Effector memory CD8-positive, alpha-beta T cell (primary cell): Measurements from ENCODE around the gene TMEM154.
"Not testable (repeated sequence)": the region's sequence is repeated elsewhere in the genome, so short reads cannot be mapped to it uniquely, and the experiment has no call there.

Source experiments
- ATAC-seq: fragments of 150-1000 bp; cut with Tn5 transposase; replicated peaks from 2 replicates; pipeline ENCODE4 v1.10.0; 2021; ENCODE audit warnings: mild to moderate bottlenecking, moderate library complexity
- DNase-seq, 3 experiments: peaks; one replicate each; pipeline ENCODE4 v3.0.0; 2021
- H3K27ac Mint-ChIP-seq, 2 donors: one replicate each; pipeline ENCODE4 v1.8.0; 2022; ENCODE audit warnings: mild to moderate bottlenecking in 2 of 2, mixed read lengths in 2 of 2, moderate library complexity in 2 of 2
- H3K27me3 Mint-ChIP-seq, 2 donors: one replicate each; pipeline ENCODE4 v1.8.0; 2022; ENCODE audit warnings: mixed read lengths in 2 of 2
- H3K36me3 Mint-ChIP-seq: one replicate; pipeline ENCODE4 v1.8.0; 2022; ENCODE audit warnings: mild to moderate bottlenecking, moderate library complexity, mixed read lengths; ENCODE audit not compliant: insufficient read depth
- H3K4me1 Mint-ChIP-seq, 2 donors: one replicate each; pipeline ENCODE4 v1.8.0; 2022; ENCODE audit warnings: low read depth in 2 of 2, mixed read lengths in 2 of 2
- H3K4me3 Mint-ChIP-seq, 2 donors: one replicate each; pipeline ENCODE4 v1.8.0; 2022; ENCODE audit warnings: mild to moderate bottlenecking in 2 of 2, mixed read lengths in 2 of 2, moderate library complexity in 2 of 2
- H3K9me3 Mint-ChIP-seq, 2 donors: one replicate each; pipeline ENCODE4 v1.8.0; 2022; ENCODE audit warnings: mixed read lengths in 2 of 2

TMEM154 gene

GRCh38 chr4:152672206-152673092, 7.3 kb downstream of the TMEM154 start:
- no peak for ATAC-seq
- no peak for DNase-seq
- H3K27ac Mint-ChIP-seq: peak overlapping the region in 1 of 2 donors; percentile 8
- H3K4me3 Mint-ChIP-seq: no peak overlapping the region
- H3K9me3 Mint-ChIP-seq: no peaks in the 10 kb centered on the region
- H3K36me3 Mint-ChIP-seq: peaks cover 11% of the 10 kb centered on the region
- H3K4me1 Mint-ChIP-seq: peaks cover 14 to 27% of the 10 kb centered on the region in 2 donors
- H3K27me3 Mint-ChIP-seq: no peaks in the 10 kb centered on the region

GRCh38 chr4:152668338-152668964, 11.3 kb downstream of the TMEM154 start:
- peaks cover 0 to 17% of the 10 kb centered on the region in 2 donors for H3K4me1 Mint-ChIP-seq
- ATAC-seq (no peak), DNase-seq (no peak)
- no peak overlapping the region for H3K4me3 Mint-ChIP-seq
- peaks cover 3% of the 10 kb centered on the region for H3K36me3 Mint-ChIP-seq
- H3K9me3 Mint-ChIP-seq: no peaks in the 10 kb centered on the region
- no peaks in the 10 kb centered on the region for H3K27me3 Mint-ChIP-seq
- peak overlapping the region in 1 of 2 donors; percentile 9 for H3K27ac Mint-ChIP-seq

- no peak overlapping the region for H3K4me3 Mint-ChIP-seq
- no peaks in the 10 kb centered on the region for H3K9me3 Mint-ChIP-seq
- H3K4me1 Mint-ChIP-seq: peaks cover 0 to 23% of the 10 kb centered on the region in 2 donors
- H3K27ac Mint-ChIP-seq: peak overlapping the region in 1 of 2 donors; percentile 9
- no peaks in the 10 kb centered on the region for H3K27me3 Mint-ChIP-seq
- no peak for DNase-seq
- peaks cover 3% of the 10 kb centered on the region for H3K36me3 Mint-ChIP-seq
- no peak for ATAC-seq
These were observed 12.0 kb downstream of the TMEM154 start for GRCh38 chr4:152667781-152668180.

GRCh38 chr4:152666946-152667345, 12.9 kb downstream of the TMEM154 start:
- Mint-ChIP-seq H3K9me3 (no peaks in the 10 kb centered on the region), H3K36me3 (peaks cover 3% of the 10 kb centered on the region), H3K4me3 (no peak overlapping the region), H3K4me1 (peaks cover 4 to 26% of the 10 kb centered on the region in 2 donors), H3K27ac (no peak overlapping the region), H3K27me3 (no peaks in the 10 kb centered on the region)
- no peak for DNase-seq
- ATAC-seq: no peak

- Mint-ChIP-seq H3K9me3 (no peaks in the 10 kb centered on the region), H3K36me3 (no peaks in the 10 kb centered on the region), H3K4me3 (no peak overlapping the region), H3K27me3 (no peaks in the 10 kb centered on the region), H3K27ac (no peak overlapping the region), H3K4me1 (peaks cover 15 to 30% of the 10 kb centered on the region in 2 donors)
- DNase-seq: no peak
- no peak for ATAC-seq
These were observed 14.0 kb downstream of the TMEM154 start for GRCh38 chr4:152665691-152666395.

- H3K4me1 Mint-ChIP-seq: peaks cover 17 to 30% of the 10 kb centered on the region in 2 donors
- not testable (repeated sequence) for ATAC-seq, H3K36me3 Mint-ChIP-seq, H3K9me3 Mint-ChIP-seq, H3K27me3 Mint-ChIP-seq, DNase-seq
- H3K27ac Mint-ChIP-seq: peak overlapping the region in 1 of 2 donors; percentile 87
- H3K4me3 Mint-ChIP-seq: peak overlapping the region in 1 of 2 donors; percentile 1
These were observed 15.8 kb downstream of the TMEM154 start for GRCh38 chr4:152664067-152664378.

GRCh38 chr4:152663203-152664066, 16.4 kb downstream of the TMEM154 start:
- no peaks in the 10 kb centered on the region for H3K27me3 Mint-ChIP-seq
- H3K9me3 Mint-ChIP-seq: peaks cover 0 to 1% of the 10 kb centered on the region in 2 donors
- peak overlapping the region in 1 of 2 donors; percentile 87 for H3K27ac Mint-ChIP-seq
- H3K4me1 Mint-ChIP-seq: peaks cover 17 to 30% of the 10 kb centered on the region in 2 donors
- peak overlapping the region in 1 of 2 donors; percentile 1 for H3K4me3 Mint-ChIP-seq
- ATAC-seq (peak; percentile 67), DNase-seq (no peak)
- no peaks in the 10 kb centered on the region for H3K36me3 Mint-ChIP-seq

- DNase-seq: no peak
- no peak for ATAC-seq
- Mint-ChIP-seq H3K27ac (peak overlapping the region; percentile 49 to 87), H3K9me3 (peaks cover 7 to 14% of the 10 kb centered on the region in 2 donors), H3K36me3 (no peaks in the 10 kb centered on the region), H3K4me1 (peaks cover 17 to 30% of the 10 kb centered on the region in 2 donors), H3K27me3 (no peaks in the 10 kb centered on the region), H3K4me3 (peak overlapping the region in 1 of 2 donors; percentile 9)
These were observed 18.1 kb downstream of the TMEM154 start for GRCh38 chr4:152661649-152662048.

- peaks cover 22 to 37% of the 10 kb centered on the region in 2 donors for H3K4me1 Mint-ChIP-seq
- ATAC-seq: no peak
- peaks cover 7 to 18% of the 10 kb centered on the region in 2 donors for H3K9me3 Mint-ChIP-seq
- H3K27ac Mint-ChIP-seq: peak overlapping the region in 1 of 2 donors; percentile 87
- H3K27me3 Mint-ChIP-seq: no peaks in the 10 kb centered on the region
- no peaks in the 10 kb centered on the region for H3K36me3 Mint-ChIP-seq
- H3K4me3 Mint-ChIP-seq: peak overlapping the region in 1 of 2 donors; percentile 33
- no peak for DNase-seq
These were observed 19.3 kb downstream of the TMEM154 start for GRCh38 chr4:152660526-152660925.

- Mint-ChIP-seq H3K27me3 (no peaks in the 10 kb centered on the region), H3K36me3 (no peaks in the 10 kb centered on the region), H3K9me3 (peaks cover 7 to 18% of the 10 kb centered on the region in 2 donors), H3K4me1 (peaks cover 24 to 39% of the 10 kb centered on the region in 2 donors), H3K27ac (peak overlapping the region in 1 of 2 donors; percentile 25), H3K4me3 (peak overlapping the region in 1 of 2 donors; percentile 33)
- ATAC-seq: peak; percentile 61
- no peak for DNase-seq
These were observed 20.0 kb downstream of the TMEM154 start for GRCh38 chr4:152659806-152660205.

GRCh38 chr4:152657657-152658056, 22.1 kb downstream of the TMEM154 start:
- no peak overlapping the region for H3K27ac Mint-ChIP-seq
- DNase-seq: no peak
- H3K4me3 Mint-ChIP-seq: no peak overlapping the region

GRCh38 chr4:152655272-152656129, 24.3 kb downstream of the TMEM154 start:
- no peak for DNase-seq
- no peak overlapping the region for H3K4me3 Mint-ChIP-seq
- H3K36me3 Mint-ChIP-seq: peaks cover 6% of the 10 kb centered on the region
- H3K27me3 Mint-ChIP-seq: no peaks in the 10 kb centered on the region
- H3K9me3 Mint-ChIP-seq: peaks cover 7 to 18% of the 10 kb centered on the region in 2 donors
- ATAC-seq: no peak
- no peak overlapping the region for H3K27ac Mint-ChIP-seq
- H3K4me1 Mint-ChIP-seq: peaks cover 9 to 10% of the 10 kb centered on the region in 2 donors

More at GRCh38 chr4:152657657-152658056, 22.1 kb downstream of the TMEM154 start:
- Mint-ChIP-seq H3K36me3 (no peaks in the 10 kb centered on the region), H3K4me1 (peaks cover 27 to 28% of the 10 kb centered on the region in 2 donors), H3K27me3 (no peaks in the 10 kb centered on the region), H3K9me3 (peaks cover 7 to 18% of the 10 kb centered on the region in 2 donors)
- ATAC-seq: no peak
